Fibroblast of skin of left quadriceps (primary cell): Measurements from ENCODE around the gene JAK3.
A peak's percentile ranks its signal among the peaks of the same experiment; 100 is the strongest.

Source experiments
- DNase-seq, 2 experiments: peaks; one replicate each; pipeline ENCODE4 v3.0.0-alpha.2; 2013; ENCODE audit warnings: low read depth in 2 of 2

Gene JAK3

DNA sequence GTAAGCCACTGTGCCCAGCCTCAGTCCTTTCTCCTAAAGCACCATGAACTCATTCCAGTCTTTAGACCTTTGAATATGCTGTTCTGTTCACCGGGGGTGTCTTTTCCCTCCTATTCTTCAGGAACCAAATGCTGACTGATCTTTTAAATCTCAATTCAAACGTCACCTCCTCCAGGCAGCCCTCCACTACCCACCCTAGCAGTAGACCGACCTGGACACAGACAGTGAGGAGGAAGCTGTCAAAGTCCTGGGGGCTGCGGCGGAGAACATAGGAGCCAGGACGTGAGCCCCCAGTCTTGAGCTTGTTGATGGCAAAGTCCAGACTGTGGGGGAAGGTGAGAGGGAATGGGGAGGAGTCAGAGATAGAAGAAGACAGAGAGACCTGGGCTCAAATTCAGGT is 7.8 kb downstream of the JAK3 start:
- DNase-seq = no peak

- DNase-seq = no peak
Measured at GRCh38 chr19:17837972-17838371, 9.8 kb downstream of the JAK3 start.

GRCh38 chr19:17836530-17836929 is 11.3 kb downstream of the JAK3 start:
- DNase-seq = no peak

GRCh38 chr19:17835182-17836006 is 12.4 kb downstream of the JAK3 start:
- DNase-seq = no peak

DNA sequence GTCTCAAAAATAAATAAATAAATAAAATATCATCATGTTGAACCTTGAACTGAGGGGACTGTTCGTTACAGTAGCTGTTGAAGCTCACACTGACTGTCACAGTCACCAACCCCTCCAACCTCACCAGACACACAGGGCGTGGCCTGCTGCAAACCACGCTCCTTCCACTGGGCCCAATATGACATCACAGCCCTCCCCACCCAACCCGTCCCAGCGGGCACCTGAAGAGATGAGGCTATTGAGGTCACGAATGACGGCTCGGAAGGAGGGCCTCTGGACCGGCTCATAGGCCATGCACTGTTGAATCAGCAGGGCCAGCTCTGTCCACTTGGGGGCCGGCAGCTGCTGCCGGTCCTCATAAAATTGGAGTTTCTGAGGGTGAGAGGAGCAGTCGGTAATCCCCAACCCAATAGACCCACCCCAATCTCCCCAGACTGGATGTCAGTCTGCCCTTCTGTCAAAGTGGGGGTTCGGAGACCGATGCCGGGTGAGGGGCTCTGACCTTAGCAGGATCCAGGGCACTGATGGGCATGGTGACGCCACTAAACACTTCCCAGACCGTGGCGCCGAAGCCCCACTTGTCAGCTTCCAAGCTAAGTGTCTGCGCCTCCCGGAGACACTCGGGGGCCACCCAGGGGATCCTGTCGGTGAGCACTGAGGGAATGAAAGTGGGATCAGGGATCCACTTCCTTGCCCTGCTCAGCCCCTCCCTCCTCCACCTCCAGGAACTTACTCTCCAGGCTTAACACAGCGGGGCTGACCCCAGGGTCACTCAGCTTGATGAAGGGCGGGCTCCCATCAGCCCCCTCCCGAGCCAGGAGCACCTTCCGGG is 13.2 kb downstream of the JAK3 start:
- DNase-seq = no peak

DNA sequence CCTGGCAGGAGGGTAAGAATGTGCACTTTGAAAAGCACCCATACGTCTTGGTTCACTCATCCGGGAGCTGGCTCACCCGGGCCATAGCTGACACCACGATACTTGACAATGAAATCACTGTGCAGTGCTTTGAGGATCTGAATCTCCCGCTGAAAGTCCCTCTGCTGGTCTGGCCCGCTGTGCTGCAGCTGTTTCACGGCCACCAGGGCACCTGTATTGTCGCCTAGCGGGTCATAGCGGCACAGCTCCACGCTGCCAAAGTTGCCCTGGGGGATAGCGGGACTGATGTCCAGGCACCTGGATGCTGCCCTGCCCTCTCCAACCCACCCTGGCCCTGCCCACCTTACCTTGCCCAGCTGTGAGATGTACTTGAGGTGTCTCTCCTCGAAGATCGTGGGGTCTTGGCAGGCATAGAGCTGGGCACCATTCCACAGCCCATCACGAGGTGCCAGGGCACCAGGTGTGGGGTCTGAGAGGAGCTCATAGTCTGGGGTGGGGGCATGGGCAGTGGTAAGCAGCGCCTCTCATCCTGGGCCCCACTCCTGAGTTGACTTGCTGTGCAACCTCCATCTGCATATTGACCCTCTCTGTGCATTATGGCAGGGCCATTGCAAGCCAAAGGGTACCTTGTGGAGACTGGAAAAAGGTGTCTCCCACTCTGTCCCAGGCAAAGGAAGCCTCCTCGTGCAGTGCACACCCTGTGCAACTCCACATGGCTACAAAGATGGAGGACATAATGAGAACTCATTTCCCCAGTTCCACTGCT is 15.2 kb downstream of the JAK3 start:
- DNase-seq = no peak

DNA sequence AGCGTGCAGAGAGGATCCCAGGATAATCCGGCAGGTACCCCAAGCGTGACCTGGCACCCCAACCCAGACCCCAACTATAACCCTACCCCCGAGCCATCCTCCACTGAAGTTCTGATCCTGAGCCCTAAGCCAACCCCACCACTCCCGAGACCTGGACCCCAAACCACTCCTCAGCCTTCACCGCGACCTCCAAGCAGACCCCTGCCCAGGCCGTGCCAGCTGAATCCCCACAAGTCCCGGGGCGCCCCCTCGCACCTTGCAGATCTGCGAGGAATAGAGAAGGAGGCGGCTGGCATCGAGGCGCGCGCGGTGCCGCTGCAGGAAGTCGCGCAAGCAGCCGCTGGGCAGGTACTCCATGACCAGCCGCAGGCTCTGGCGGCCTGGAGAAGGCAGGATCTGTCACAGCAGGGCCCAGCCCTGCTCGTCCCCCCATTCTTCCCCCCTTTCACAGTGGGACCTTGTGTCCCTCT is 16.3 kb downstream of the JAK3 start:
- DNase-seq = no peak

DNA sequence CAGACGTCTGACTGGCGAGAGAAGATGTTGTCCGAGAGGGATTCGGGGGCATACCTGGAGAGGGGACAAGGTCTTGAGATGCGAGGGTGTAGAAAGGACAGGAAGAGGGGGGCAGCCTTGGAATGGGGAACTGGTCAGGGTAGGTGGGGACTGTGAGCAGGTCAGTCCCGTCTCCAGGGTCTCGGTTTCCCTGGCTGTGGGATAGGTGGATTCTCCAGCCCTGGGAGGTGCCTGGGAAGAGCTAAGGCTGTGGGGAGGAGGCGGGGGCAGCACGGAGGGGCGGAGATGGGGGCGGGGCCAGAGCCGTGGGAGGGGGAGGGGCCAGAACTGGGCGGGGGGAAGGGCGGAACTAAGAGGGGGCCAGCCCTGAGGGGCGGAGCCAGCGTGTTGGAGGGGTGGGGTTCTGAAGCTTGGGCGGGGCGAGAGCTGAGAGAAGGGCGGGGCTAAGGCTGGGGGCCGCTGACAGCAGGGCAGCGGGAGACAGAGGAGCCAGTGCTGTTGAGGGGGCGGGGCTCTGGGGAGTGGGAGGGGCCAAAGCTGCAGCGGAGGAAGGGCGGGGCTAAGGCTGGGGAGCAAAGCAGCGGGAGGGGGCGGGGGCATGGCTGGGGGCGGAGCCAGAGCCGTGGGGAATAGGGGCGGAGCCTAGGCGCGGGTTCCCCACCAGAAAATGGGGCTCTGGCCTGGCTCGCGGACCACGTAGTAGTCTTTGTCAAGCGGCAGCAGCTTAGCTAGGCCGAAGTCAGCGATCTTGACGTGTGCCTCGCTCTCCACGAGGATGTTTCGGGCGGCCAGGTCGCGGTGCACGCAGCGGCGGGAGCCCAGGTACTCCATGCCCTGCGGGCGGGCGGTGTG is 17.0 kb downstream of the JAK3 start:
- peak; percentile 63 to 66 for DNase-seq

- DNase-seq = peak in 1 of 2 experiments; percentile 27
Measured at GRCh38 chr19:17829855-17830566, 17.8 kb downstream of the JAK3 start.

GRCh38 chr19:17826508-17827056 is 21.2 kb downstream of the JAK3 start:
- DNase-seq = no peak

DNA sequence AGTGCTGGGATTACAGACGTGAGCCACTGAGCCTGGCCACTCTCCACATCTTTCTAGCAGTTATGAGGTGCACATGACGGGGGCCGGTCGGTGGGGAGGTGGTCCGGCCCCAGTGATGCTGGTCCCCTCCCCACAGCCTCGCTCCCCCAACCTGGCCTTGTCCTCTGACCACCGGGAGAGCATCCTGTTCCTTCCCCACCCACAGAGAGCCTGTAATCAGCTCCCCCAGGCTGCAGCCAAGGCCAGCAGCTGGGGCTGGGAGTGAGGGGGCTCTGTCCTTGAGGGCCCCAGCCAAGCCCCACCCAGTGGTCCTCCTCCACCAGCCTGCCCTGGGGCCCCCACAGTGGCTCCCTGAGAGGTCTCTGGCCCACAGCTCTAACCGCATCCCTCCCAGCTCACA is 23.4 kb downstream of the JAK3 start:
- DNase-seq = no peak

DNA sequence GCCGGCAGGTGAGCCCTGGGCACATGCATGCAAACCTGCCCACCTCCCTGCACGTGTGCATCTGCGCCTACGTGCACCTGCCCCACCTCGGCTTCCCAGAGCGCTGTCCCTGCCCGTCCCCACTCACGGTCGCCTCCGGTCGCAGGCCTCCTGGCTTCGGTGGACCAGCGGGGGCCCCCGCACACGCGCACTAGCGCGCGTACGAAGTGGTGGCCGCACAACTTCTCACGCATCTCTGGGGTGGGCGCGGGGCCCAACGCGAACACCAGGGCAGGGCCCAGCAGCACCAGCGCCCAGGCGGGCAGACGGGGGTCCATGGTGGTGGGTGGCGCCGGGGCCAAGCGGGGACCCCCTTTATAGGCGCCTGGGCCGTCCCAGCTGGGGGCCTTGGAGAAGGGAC is 26.6 kb downstream of the JAK3 start, which contains the start of gene INSL3:
INSL3 (minus strand) TSS at position 330 of the 400 bp plus-strand sequence; CDS start at position 317, 13 bp downstream.
- DNase-seq = no peak

DNA sequence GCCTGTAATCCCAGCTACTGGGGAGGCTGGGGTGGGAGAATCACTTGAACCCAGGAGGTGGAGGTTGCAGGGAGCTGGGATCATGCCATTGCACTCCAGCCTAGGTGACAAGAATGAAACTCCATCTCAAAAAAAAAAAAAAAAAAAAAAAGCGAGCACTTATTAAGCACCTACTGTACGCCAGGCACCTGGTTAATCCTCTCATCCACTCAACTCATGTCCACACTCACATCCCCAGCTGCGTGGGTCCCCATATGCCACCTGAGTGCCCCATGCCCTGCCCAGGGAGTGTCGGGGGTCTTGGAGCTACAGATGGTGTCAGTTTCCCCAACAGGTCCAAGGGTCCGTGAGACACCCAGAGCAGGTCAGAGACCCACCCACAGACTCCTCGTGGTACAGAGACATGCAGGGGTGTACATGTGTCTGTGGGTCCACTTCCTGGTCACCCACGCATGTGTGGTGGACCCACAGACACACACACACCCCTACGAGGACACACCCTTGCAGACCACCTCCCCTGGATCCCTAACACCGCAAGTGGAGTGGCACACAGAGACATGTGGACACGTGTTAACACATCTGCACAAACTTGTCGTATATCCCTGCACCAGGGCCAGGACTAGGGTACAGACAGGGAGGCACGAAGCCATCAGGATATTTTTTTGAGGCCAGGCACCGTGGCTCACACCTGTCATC is 30.0 kb downstream of the JAK3 start:
- DNase-seq = no peak

DNA sequence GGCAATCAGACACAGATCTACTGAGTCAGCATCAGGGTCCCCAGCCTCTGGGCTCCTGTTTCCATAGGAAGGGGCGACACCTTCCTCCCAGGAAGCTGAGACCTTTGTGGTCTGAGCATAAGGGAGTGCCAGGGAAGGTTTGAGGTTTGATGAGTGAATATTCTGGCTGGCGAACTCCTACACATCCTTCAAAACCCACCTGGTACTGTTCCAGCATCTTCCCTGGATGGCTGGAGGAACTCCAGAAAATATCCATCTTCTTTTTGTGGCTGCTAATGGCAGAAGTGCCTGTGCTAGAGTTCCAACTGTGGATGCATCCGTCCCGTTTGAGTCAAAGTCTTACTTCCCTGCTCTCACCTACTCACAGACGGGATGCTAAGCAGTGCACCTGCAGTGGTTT is 35.7 kb downstream of the JAK3 start:
- no peak for DNase-seq

DNA sequence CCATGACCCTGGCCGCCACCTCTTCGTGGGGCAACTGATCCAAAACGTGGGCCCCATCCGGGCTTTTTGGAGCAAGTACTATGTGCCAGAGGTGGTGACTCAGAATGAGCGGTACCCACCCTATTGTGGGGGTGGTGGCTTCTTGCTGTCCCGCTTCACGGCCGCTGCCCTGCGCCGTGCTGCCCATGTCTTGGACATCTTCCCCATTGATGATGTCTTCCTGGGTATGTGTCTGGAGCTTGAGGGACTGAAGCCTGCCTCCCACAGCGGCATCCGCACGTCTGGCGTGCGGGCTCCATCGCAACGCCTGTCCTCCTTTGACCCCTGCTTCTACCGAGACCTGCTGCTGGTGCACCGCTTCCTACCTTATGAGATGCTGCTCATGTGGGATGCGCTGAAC is 36.1 kb downstream of the JAK3 start:
- no peak for DNase-seq

GRCh38 chr19:17811103-17811502 is 36.7 kb downstream of the JAK3 start:
- DNase-seq = no peak

- DNase-seq = no peak
Measured at GRCh38 chr19:17807731-17808316, 40.0 kb downstream of the JAK3 start.

- no peak for DNase-seq
Measured at GRCh38 chr19:17806945-17807344, 40.8 kb downstream of the JAK3 start.

- no peak for DNase-seq
Measured at GRCh38 chr19:17805427-17805826, 42.4 kb downstream of the JAK3 start.
